HG02610 (cell line): ENCODE results near the gene FBXO17.
"Not testable (repeated sequence)": the region's sequence is repeated elsewhere in the genome, so short reads cannot be mapped to it uniquely, and the experiment has no call there.

ENCODE experiments used
- ATAC-seq: cut with Tn5 transposase; IDR thresholded peaks from one replicate; pipeline ENCODE4 v1.9.1; 2021; ENCODE audit warnings: mild to moderate bottlenecking, moderate library complexity; ENCODE audit not compliant: unreplicated experiment

The FBXO17 gene

GRCh38 chr19:38980583-38981374, 5.2 kb upstream of the FBXO17 start:
- ATAC-seq = no peak

DNA sequence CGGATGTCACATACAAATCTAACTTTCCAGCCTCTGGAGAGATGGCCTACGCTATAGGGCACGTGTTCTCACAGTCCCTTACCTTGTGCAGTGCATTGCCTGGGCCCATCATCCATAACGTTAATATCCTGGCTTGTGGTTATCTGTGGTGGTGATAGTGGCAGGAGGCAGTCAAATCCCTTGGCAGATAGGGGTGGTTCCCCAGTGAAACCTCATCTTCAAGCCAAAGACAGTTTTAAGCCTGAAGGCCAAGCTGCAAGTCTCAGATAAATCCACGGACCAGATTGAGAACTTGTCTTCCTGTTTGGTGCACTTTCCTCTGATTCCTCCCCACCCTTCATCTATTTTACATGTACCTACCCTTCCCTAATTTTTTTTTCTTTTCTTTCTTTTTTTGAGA, 4.3 kb upstream of the FBXO17 start:
- no peak for ATAC-seq

GRCh38 chr19:38978326-38978689, 2.8 kb upstream of the FBXO17 start:
- ATAC-seq = no peak

GRCh38 chr19:38977445-38978325, 2.1 kb upstream of the FBXO17 start:
- peak; percentile 92 for ATAC-seq

- no peak for ATAC-seq
Measured at GRCh38 chr19:38975861-38976271, 324 bp upstream of the FBXO17 start.

DNA sequence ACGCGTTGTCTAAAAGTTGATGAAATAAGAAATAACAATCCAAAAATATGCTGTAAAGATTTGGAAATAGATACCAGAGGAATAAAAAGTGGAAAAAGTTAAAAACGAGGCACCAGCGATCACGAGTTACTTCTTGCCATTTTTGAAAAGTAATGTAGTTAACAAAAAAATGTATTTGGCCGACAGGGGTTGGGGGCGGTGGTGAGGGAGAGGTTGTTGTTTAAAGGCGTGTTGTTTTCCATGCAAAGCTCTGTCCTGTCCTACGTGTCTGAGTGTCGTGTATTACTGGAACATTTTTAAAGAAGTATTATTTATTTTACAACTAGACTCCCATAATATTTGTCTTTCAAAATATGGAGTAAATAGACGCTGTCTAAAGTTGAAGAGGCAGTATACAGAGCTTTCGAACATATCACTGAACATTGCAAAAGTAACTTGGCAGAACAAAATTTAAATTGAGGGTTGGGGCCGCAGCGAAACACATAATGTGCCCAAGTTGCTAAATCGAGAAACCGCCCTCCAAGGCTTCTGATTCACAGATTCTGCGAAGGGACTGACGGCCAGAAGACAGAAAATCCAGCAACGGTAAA, 823 bp downstream of the FBXO17 start:
- no peak for ATAC-seq

DNA sequence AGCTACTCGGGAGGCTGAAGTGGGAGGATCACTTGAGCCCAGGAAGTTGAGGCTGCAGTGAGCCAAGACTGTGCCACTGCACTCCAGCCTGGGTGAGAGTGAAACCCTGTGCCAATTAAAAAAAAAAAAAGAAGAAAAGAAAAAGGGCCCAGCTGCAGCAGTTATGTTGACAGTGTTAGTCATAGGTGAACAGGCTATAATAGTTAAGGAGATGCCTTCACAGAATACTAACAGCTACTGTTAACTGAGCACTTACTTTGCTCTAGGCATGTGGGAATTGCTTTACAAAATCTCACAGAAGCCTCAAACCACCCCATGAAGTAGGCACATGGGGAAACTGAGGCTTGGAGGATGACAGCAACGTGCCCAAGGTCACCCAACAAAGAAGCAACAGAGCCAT, 3.9 kb downstream of the FBXO17 start:
- no peak for ATAC-seq

GRCh38 chr19:38970664-38971532, 4.6 kb downstream of the FBXO17 start:
- ATAC-seq = no peak

DNA sequence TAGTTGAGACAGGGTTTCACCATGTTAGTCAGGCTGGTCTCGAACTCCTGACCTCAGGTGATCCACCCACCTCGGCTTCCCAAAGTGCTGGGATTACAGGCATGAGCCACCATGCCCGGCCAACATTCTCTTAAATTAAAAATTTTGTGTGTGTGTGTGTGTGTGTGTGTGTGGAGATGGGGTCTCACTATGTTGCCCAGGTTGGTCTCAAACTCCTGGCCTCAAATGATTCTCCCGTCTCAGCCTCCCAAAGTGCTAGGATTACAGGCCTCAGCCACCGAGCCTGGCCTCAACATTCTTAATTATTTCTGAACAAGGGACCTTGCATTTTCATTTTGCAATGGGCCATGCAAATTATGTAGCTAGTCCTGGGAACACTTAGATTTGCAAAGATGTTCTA, 9.4 kb downstream of the FBXO17 start:
- not testable (repeated sequence) for ATAC-seq

DNA sequence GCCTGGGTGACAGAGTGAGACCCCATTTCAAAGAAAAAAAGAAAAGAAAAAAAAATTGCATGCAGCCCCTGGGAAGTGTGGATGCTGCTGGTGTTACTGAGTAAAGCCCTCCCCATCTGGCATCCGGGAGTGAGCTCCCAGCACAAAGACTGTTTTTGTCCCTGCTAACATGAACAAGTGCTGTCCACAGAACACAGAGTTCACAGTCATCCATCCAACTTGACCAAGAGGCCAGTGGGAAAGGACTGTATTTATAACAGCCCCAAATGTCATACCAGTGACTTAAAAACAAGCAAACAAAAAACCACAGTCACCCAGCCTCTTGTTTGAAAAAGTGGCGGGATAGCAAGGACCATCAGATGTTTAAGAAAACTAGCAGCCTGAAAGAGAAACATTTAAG, 10.8 kb downstream of the FBXO17 start:
- ATAC-seq = no peak

DNA sequence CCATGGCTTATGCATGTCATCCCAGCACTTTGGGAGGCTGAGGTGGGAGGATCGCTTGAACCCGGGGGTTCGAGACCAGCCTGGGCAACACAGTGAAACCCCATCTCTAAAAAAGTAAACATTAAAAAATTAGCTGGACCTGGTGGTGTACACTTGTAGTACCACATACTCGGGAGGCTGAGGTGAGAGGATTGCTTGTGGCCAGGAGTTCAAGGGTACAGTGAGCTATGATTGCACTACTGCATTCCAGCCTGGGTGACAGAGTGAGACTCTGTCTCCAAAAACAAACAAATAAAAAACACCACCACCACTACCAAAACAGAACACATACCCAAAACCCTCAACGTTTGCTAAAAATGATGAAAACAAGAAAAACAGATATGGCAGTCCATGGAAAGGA, 15.9 kb downstream of the FBXO17 start:
- no peak for ATAC-seq

- no peak for ATAC-seq
Measured at GRCh38 chr19:38958301-38958700, 17.2 kb downstream of the FBXO17 start.

GRCh38 chr19:38956264-38956663, 19.3 kb downstream of the FBXO17 start:
- no peak for ATAC-seq

- no peak for ATAC-seq
Measured at GRCh38 chr19:38953677-38954076, 21.9 kb downstream of the FBXO17 start.

GRCh38 chr19:38952395-38953165, 23.0 kb downstream of the FBXO17 start:
- no peak for ATAC-seq

DNA sequence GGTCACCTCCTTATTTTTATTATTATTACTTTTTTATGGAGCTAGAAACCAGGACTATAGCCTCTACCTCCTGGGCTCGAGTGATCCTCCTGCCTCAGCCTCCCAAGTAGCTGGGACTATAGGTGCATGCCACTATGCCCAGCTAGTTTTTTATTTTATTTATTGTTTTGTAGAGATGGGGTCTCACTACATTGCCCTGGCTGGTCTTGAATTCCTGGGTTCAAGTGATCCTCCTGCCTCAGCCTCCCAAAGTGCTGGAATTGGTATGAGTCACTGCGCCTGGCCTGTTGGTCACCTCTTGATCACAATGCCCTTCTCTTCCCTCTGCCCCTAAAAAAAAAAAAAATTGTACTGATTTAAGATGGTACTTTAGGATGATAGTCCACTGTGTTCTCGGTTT, 24.4 kb downstream of the FBXO17 start:
- ATAC-seq = no peak

- no peak for ATAC-seq
Measured at GRCh38 chr19:38949580-38950367, 25.8 kb downstream of the FBXO17 start.

DNA sequence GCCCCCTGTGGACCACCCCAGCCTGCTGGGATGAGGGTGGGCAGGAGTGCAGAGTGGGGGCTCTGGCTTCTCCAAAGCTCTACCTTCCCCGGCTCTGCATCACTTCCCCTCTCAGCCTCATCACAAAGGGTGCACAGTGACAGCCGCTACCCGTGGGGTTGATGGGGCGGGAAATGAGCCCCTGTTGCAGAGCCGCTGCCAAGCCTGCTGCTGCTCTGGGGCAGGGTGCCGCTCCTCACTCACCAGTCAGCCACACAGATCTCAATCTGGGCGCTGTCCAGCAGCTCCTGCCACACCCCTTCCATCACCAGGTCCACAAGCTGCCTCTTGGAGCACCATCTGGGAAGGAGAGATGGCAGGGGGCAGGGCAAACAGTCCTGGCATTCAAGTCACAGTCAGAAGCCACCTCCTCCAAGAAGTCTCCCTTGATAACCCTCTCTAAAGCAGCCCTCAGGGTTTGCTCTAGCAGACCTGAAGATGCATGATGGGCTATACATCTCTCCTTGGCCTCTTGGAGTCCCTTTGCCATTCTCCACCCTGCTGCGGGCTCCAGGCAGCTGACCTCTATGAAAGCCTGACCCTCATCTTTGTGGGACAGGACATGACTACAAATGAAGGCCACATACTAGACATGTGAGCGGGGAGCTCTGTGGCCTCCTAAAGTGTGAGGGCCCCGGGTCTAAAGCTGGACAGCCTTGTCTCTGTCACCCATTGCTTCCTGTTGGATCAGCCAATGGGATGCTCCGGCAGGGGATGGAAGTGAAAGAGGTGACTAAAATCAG, 29.1 kb downstream of the FBXO17 start:
- no peak for ATAC-seq
